DND-41 (cell line): ENCODE results near the gene SERPINA4.

ENCODE experiments used
- EZH2 ChIP-seq: IDR thresholded peaks from 3 replicates; pipeline ENCODE4 v1.6.1; 2012; ENCODE audit warnings: borderline replicate concordance, low read depth, mild to moderate bottlenecking, moderate library complexity, low read length, inconsistent platforms; ENCODE audit not compliant: severe bottlenecking
- TF ChIP-seq, protein P1 (sequence below): IDR thresholded peaks from 2 replicates; pipeline ENCODE4 v1.5.1; 2012; ENCODE audit warnings: borderline replicate concordance, low read length, moderate library complexity, mild to moderate bottlenecking; ENCODE audit not compliant: poor library complexity, severe bottlenecking; ENCODE audit errors: extremely low read depth

DNA sequence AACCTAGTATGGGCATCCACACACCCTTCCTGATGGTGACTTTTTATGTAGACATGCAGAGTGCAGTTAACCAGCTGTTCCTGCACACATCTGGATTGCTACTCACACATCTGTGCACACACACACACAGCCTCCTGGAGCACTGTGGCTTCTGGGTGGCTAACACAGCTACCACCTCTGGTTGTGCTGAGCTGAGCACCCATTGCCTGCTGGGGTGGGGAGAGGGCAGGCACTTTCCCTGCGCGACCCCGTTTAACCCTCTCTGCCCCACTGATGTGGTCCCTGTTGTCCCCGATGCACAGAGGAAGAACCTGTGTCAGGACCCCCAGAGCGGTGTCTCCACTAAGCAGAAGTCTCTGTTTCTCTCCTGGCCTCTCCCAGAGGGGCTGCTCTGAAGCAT is 36.5 kb downstream of the SERPINA4 start:
- TF ChIP-seq, protein P1, sequence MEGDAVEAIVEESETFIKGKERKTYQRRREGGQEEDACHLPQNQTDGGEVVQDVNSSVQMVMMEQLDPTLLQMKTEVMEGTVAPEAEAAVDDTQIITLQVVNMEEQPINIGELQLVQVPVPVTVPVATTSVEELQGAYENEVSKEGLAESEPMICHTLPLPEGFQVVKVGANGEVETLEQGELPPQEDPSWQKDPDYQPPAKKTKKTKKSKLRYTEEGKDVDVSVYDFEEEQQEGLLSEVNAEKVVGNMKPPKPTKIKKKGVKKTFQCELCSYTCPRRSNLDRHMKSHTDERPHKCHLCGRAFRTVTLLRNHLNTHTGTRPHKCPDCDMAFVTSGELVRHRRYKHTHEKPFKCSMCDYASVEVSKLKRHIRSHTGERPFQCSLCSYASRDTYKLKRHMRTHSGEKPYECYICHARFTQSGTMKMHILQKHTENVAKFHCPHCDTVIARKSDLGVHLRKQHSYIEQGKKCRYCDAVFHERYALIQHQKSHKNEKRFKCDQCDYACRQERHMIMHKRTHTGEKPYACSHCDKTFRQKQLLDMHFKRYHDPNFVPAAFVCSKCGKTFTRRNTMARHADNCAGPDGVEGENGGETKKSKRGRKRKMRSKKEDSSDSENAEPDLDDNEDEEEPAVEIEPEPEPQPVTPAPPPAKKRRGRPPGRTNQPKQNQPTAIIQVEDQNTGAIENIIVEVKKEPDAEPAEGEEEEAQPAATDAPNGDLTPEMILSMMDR, result no peak
- no peak for TF ChIP-seq EZH2
